GM23248 (cell line): ENCODE measurements around the gene ITFG1.

Experiments
- EZH2 ChIP-seq: fragments of 200-600 bp; sonication (generic); IDR thresholded peaks from 2 replicates; pipeline ENCODE4 v1.6.1; 2018; ENCODE audit warnings: antibody characterized with exemption, mild to moderate bottlenecking; ENCODE audit not compliant: insufficient read depth, poor library complexity, severe bottlenecking
- EZH2phosphoT487 ChIP-seq: fragments of 200-600 bp; sonication (generic); IDR thresholded peaks from 2 replicates; pipeline ENCODE4 v1.6.1; 2018; ENCODE audit warnings: antibody characterized with exemption, moderate library complexity, mild to moderate bottlenecking, low read depth; ENCODE audit not compliant: insufficient read depth

GRCh38 chr16:47140686-47141085 lies 320.2 kb downstream of the ITFG1 start:
- no peak for TF ChIP-seq EZH2
- no peak for TF ChIP-seq EZH2phosphoT487
